ENCODE results near the gene APOBEC3H. TPM values are rescaled to one million over a fixed set of nuclear protein-coding genes. Genes with fewer than 3 reads are reported as not detected.
A peak's percentile ranks its signal among the peaks of the same experiment; 100 is the strongest.

The APOBEC3H gene
- total RNA-seq, 4 donors from 2014 or later = not detected

DNA sequence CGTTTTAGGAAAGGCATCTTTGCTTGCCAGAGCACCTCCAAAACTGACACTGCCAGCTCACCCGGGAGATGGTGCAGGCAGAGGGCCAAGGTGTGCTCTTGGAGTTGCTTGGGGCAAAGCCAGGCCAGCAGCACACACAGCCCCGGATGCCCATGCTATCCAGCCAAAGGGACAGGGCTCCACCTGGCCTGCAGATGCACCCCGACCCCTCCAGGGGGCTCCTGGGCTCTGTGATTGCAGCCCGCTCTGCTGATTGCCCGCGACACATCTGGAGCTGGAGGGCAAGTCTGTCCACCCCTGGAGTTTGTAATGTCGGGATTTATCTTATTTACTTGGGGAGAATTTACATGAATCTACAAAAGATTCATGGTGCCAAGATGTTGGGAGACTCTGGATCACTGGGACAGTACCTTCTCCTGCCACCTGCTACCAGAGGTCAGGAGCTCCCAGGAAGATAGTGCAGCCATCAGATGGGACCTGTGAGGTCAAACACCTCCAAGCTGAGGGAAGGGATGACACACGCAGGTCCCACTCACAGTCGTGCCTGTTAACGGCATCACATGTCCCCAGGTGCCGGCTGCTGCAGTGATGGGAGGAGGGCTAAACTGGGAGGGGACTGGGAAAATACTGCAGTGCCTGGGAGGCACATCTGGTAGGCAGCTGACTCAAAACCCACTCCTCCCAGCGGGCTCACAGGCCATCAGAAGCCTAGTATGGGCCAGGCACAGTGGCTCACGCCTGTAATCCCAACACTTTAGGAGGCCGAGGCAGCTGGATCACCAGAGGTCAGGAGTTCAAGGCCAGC is 38.2 kb downstream of the APOBEC3H start:
- Histone ChIP-seq H3K27me3 (no peaks in the 10 kb centered on the region), H3K27ac (peak overlapping the region in 2 of 4 donors; percentile 41), H3K36me3 (peaks cover 0 to 92% of the 10 kb centered on the region in 2 donors), H3K9me3 (no peaks in the 10 kb centered on the region), H3K4me3 (no peak overlapping the region), H3K4me1 (peaks cover 0 to 50% (median 14%) of the 10 kb centered on the region in 3 donors)
- peak; percentile 39 for ATAC-seq
- TF ChIP-seq POLR2A (IDR thresholded peaks at IDR 0.05) (no peak), POLR2AphosphoS5 (IDR thresholded peaks at IDR 0.05) (no peak), EP300 (IDR thresholded peaks at IDR 0.05) (no peak)
- TF ChIP-seq, protein P1, sequence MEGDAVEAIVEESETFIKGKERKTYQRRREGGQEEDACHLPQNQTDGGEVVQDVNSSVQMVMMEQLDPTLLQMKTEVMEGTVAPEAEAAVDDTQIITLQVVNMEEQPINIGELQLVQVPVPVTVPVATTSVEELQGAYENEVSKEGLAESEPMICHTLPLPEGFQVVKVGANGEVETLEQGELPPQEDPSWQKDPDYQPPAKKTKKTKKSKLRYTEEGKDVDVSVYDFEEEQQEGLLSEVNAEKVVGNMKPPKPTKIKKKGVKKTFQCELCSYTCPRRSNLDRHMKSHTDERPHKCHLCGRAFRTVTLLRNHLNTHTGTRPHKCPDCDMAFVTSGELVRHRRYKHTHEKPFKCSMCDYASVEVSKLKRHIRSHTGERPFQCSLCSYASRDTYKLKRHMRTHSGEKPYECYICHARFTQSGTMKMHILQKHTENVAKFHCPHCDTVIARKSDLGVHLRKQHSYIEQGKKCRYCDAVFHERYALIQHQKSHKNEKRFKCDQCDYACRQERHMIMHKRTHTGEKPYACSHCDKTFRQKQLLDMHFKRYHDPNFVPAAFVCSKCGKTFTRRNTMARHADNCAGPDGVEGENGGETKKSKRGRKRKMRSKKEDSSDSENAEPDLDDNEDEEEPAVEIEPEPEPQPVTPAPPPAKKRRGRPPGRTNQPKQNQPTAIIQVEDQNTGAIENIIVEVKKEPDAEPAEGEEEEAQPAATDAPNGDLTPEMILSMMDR (IDR thresholded peaks at IDR 0.05) = peak in 3 of 4 experiments; percentile 41 to 66 (median 44)
- WGBS, 2 donors (ENCODE audit: low coverage in 1 of 2) = 50 to 55% methylated on average over 2 to 4 of the region's 15 CpGs

DNA sequence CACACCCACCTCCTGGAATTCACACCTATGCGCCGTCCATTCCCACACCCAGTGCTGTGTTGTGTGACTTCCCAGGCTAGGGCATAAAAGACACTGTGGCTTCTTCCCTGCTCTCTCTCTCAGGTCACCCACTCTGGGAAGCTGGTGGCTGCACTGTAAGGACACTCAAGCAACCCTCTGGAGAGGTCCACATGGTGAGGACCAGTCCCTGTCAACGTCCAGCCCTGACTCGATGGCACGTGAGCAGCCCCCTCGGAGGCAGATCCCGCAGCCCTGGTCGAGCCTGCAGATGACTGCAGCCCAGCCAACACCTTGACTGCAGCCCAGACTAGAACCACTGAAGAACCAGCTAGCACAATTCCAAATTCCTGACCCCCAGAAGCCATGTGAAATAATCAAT is 39.3 kb downstream of the APOBEC3H start:
- Histone ChIP-seq H3K27me3 (no peaks in the 10 kb centered on the region), H3K9me3 (no peaks in the 10 kb centered on the region), H3K36me3 (peaks cover 0 to 92% of the 10 kb centered on the region in 2 donors), H3K27ac (no peak overlapping the region), H3K4me1 (peaks cover 0 to 49% (median 11%) of the 10 kb centered on the region in 3 donors), H3K4me3 (no peak overlapping the region)
- ATAC-seq = no peak
- WGBS, 2 donors (ENCODE audit: low coverage in 1 of 2) = 60 to 94% methylated on average over 1 to 3 of the region's 8 CpGs
- TF ChIP-seq POLR2AphosphoS5 (IDR thresholded peaks at IDR 0.05) (no peak), EP300 (IDR thresholded peaks at IDR 0.05) (no peak), POLR2A (IDR thresholded peaks at IDR 0.05) (no peak)
- TF ChIP-seq, protein P1 (IDR thresholded peaks at IDR 0.05) = no peak

DNA sequence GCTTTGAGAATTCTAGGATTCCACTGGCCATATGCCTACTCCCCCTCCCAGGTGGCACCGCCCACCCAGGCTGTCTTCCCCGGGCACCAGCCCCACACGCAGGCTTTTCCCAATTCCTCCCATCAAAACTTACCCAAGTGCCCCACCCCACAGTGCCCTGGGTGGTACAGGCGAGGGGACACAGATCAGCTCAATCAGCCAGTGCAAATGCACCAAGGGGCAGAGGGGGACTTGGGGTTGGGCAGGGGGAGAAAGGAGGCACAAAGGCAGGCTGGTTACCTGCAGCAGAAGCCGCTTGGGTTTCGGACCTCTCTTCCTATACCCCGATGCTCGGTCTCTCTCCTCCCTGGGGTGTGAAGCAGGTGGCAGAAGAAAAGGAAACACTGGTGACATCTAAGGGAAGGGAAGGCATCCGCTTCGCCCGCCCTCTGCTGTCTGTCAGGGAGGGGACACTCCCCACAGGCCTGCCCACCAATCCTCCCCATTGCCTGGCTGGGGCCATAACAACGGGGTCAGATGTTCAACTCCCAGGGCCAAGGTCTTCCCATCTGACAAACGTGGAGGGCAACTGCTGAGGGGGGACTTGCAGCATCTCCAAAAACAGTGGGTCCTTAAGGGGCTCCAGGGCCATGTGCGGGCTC is 41.4 kb downstream of the APOBEC3H start:
- Histone ChIP-seq H3K4me3 (no peak overlapping the region), H3K36me3 (peaks cover 0 to 80% of the 10 kb centered on the region in 2 donors), H3K27ac (no peak overlapping the region), H3K27me3 (no peaks in the 10 kb centered on the region), H3K9me3 (no peaks in the 10 kb centered on the region), H3K4me1 (peaks cover 0 to 56% (median 6%) of the 10 kb centered on the region in 3 donors)
- TF ChIP-seq, protein P1 (IDR thresholded peaks at IDR 0.05) = no peak
- ATAC-seq = no peak
- WGBS, 2 donors (ENCODE audit: low coverage in 1 of 2) = 66 to 90% methylated on average over 6 to 7 of the region's 14 CpGs

DNA sequence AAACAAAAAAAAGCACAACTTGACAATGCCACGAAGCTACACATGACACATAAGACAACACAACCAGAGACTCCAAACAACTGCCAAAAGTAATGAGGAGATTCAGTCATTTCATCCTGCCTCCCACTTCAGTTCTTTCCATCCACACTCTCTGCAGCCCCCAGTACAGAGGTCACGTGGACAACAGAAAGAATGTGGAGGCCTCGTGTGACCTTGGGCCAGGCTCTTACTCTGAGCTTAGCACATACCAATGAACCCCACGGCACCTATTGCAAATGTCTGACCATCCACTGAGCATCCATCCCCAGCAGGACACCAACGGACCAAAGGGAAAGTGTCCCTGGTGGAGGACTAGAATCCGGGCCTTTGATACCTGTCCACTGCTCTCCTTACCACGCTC is 42.9 kb downstream of the APOBEC3H start:
- TF ChIP-seq, protein P1 (IDR thresholded peaks at IDR 0.05) = no peak
- TF ChIP-seq POLR2AphosphoS5 (IDR thresholded peaks at IDR 0.05) = no peak
- TF ChIP-seq POLR2A (IDR thresholded peaks at IDR 0.05) = no peak
- no peak for TF ChIP-seq EP300 (IDR thresholded peaks at IDR 0.05)
- H3K27me3 ChIP-seq = no peaks in the 10 kb centered on the region
- WGBS, 2 donors (ENCODE audit: low coverage in 1 of 2) = 52 to 74% methylated on average over 3 to 5 of the region's 7 CpGs
- peaks cover 0 to 59% (median 17%) of the 10 kb centered on the region in 3 donors for H3K4me1 ChIP-seq
- no peak overlapping the region for H3K27ac ChIP-seq
- no peak for ATAC-seq
- no peak overlapping the region for H3K4me3 ChIP-seq
- no peaks in the 10 kb centered on the region for H3K9me3 ChIP-seq
- peaks cover 0 to 65% of the 10 kb centered on the region in 2 donors for H3K36me3 ChIP-seq
